DND-41 (cell line): ENCODE measurements around the gene KRTAP10-8.

Source experiments
- ATAC-seq: fragments of 200-7000 bp; cut with Tn5 transposase; 3 replicates; pipeline ENCODE4 v1.9.1; 2021; ENCODE audit warnings: low read depth; ENCODE audit not compliant: insufficient read depth
- DNase-seq: peaks from one replicate; pipeline ENCODE4 v3.0.0-alpha.2; 2020
- H2AFZ ChIP-seq: 2 replicates; pipeline ENCODE4 v1.6.0; 2012; ENCODE audit warnings: low read depth, low read length
- H3K27ac ChIP-seq: 2 replicates; pipeline ENCODE4 v1.5.1; 2012; ENCODE audit warnings: low read length, inconsistent platforms
- H3K27me3 ChIP-seq: fragments of 200-600 bp; sonication (generic); 2 replicates; pipeline ENCODE4 v1.6.0; 2012; ENCODE audit warnings: low read length, mild to moderate bottlenecking, inconsistent platforms; ENCODE audit not compliant: insufficient read depth, poor library complexity
- H3K36me3 ChIP-seq: 2 replicates; pipeline ENCODE4 v1.5.1; 2012; ENCODE audit warnings: low read length, inconsistent platforms; ENCODE audit not compliant: insufficient read depth
- H3K4me1 ChIP-seq: 2 replicates; pipeline ENCODE4 v1.5.1; 2012; ENCODE audit warnings: mild to moderate bottlenecking, low read length; ENCODE audit not compliant: insufficient read depth
- H3K4me2 ChIP-seq: 2 replicates; pipeline ENCODE4 v1.6.0; 2012; ENCODE audit warnings: mild to moderate bottlenecking, moderate library complexity, low read length, inconsistent platforms; ENCODE audit not compliant: insufficient read depth
- H3K4me3 ChIP-seq, 2 experiments: fragments of 200-600 bp in 1 of 2; shearing (Covaris generic) in 1 of 2; 2 replicates each; pipeline ENCODE4 v1.5.1; 2012 to 2016; ENCODE audit warnings: inconsistent platforms in 2 of 2, low read length in 2 of 2, mild to moderate bottlenecking in 2 of 2, low read depth in 1 of 2, moderate library complexity in 1 of 2
- H3K79me2 ChIP-seq: 2 replicates; pipeline ENCODE4 v1.6.0; 2012; ENCODE audit warnings: low read length, inconsistent platforms; ENCODE audit not compliant: insufficient read depth
- H3K9ac ChIP-seq: 2 replicates; pipeline ENCODE4 v1.6.0; 2012; ENCODE audit warnings: low read depth, mild to moderate bottlenecking, inconsistent platforms, low read length, moderate library complexity
- H3K9me3 ChIP-seq: 2 replicates; pipeline ENCODE4 v1.5.1; 2012; ENCODE audit warnings: low read length, moderate library complexity, mild to moderate bottlenecking, inconsistent platforms; ENCODE audit not compliant: insufficient read depth, severe bottlenecking
- H4K20me1 ChIP-seq: 2 replicates; pipeline ENCODE4 v1.6.0; 2012; ENCODE audit warnings: low read length; ENCODE audit not compliant: insufficient read depth
- CTCF ChIP-seq: IDR thresholded peaks from 2 replicates; pipeline ENCODE4 v1.5.1; 2012; ENCODE audit warnings: borderline replicate concordance, low read length, moderate library complexity, mild to moderate bottlenecking; ENCODE audit not compliant: poor library complexity, severe bottlenecking; ENCODE audit errors: extremely low read depth
- EZH2 ChIP-seq: IDR thresholded peaks from 3 replicates; pipeline ENCODE4 v1.6.1; 2012; ENCODE audit warnings: borderline replicate concordance, low read depth, mild to moderate bottlenecking, moderate library complexity, low read length, inconsistent platforms; ENCODE audit not compliant: severe bottlenecking

The KRTAP10-8 gene

GRCh38 chr21:44568667-44569556 lies 43.0 kb upstream of the KRTAP10-8 start:
- DNase-seq (no peak), ATAC-seq (no peak)
- Histone ChIP-seq H2AFZ (no peak overlapping the region), H3K4me1 (no peaks in the 10 kb centered on the region), H3K36me3 (no peaks in the 10 kb centered on the region), H3K27ac (no peak overlapping the region), H4K20me1 (no peaks in the 10 kb centered on the region), H3K79me2 (no peaks in the 10 kb centered on the region), H3K27me3 (no peaks in the 10 kb centered on the region), H3K9ac (no peak overlapping the region), H3K4me3 (no peak overlapping the region), H3K4me2 (no peak overlapping the region), H3K9me3 (no peaks in the 10 kb centered on the region)
- TF ChIP-seq CTCF (no peak), EZH2 (no peak)

DNA sequence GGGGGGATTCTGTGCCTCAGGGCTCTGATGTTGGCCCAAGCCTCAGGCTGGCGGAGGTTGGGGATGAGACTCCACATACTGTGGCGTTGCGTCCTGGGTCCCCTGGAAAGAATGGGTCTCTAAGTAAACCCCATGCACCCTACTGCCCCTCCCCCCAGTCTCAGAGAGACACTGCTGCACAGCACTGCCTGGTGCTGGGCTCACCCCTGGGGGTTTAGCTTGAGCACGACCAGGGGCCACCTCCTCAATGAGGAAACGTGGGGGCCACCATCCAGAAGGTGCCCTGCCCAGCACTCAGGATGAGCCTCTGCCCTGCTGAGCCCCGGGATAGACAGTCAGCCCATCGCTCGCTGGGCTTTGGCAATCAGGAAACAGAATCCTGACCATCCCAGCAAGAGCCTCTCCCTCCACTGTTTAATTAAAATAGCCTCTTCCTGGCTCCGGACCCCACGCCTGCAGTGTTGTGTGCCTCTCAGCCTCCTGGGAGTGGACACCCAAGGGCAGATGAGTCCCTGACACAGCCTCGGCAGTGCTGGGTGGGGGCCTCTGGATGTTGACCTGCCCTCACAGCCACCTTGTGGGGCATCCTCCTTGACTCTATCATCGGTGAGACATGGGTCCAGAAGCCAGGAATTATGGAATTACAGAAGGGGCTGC lies 41.9 kb upstream of the KRTAP10-8 start:
- H3K9ac ChIP-seq: no peak overlapping the region
- H3K4me2 ChIP-seq: no peak overlapping the region
- no peak for TF ChIP-seq EZH2
- TF ChIP-seq CTCF: no peak
- DNase-seq (no peak), ATAC-seq (no peak)
- no peaks in the 10 kb centered on the region for H4K20me1 ChIP-seq
- H3K4me1 ChIP-seq: no peaks in the 10 kb centered on the region
- no peaks in the 10 kb centered on the region for H3K9me3 ChIP-seq
- no peaks in the 10 kb centered on the region for H3K36me3 ChIP-seq
- H2AFZ ChIP-seq: no peak overlapping the region
- no peaks in the 10 kb centered on the region for H3K79me2 ChIP-seq
- no peak overlapping the region for H3K4me3 ChIP-seq
- no peak overlapping the region for H3K27ac ChIP-seq
- no peaks in the 10 kb centered on the region for H3K27me3 ChIP-seq

DNA sequence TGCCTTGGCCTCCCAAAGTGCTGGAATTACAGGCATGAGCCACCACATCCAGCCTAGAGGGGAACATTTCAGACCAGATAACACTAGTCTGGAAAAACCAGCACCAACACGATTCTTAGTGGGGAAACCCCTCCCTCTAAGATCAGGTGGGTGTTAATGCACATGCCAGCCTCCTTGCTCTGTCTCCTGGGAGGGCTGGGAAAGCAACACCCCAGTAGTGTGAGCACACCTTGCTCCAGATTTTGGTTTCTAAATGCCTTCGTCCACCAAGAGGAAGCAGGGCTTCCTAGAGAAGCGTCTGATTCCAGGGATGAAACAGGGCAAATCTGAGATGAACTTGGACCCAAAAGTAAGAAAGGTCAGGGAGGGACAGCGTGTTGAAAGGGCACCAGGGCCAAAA lies 40.6 kb upstream of the KRTAP10-8 start:
- no peak overlapping the region for H3K27ac ChIP-seq
- no peaks in the 10 kb centered on the region for H3K27me3 ChIP-seq
- ATAC-seq (no peak), DNase-seq (no peak)
- H3K4me2 ChIP-seq: no peak overlapping the region
- H3K36me3 ChIP-seq: no peaks in the 10 kb centered on the region
- no peaks in the 10 kb centered on the region for H3K9me3 ChIP-seq
- no peaks in the 10 kb centered on the region for H3K79me2 ChIP-seq
- TF ChIP-seq EZH2 (no peak), CTCF (no peak)
- no peak overlapping the region for H3K4me3 ChIP-seq
- H4K20me1 ChIP-seq: no peaks in the 10 kb centered on the region
- no peak overlapping the region for H3K9ac ChIP-seq
- H2AFZ ChIP-seq: no peak overlapping the region
- H3K4me1 ChIP-seq: no peaks in the 10 kb centered on the region
